NCI-H510A (cell line): ENCODE data around the gene SFN.

Experiments
- DNase-seq: peaks from one replicate; lab custom pipeline; 2025; lab: John Stamatoyannopoulos, UW

SFN gene

DNA sequence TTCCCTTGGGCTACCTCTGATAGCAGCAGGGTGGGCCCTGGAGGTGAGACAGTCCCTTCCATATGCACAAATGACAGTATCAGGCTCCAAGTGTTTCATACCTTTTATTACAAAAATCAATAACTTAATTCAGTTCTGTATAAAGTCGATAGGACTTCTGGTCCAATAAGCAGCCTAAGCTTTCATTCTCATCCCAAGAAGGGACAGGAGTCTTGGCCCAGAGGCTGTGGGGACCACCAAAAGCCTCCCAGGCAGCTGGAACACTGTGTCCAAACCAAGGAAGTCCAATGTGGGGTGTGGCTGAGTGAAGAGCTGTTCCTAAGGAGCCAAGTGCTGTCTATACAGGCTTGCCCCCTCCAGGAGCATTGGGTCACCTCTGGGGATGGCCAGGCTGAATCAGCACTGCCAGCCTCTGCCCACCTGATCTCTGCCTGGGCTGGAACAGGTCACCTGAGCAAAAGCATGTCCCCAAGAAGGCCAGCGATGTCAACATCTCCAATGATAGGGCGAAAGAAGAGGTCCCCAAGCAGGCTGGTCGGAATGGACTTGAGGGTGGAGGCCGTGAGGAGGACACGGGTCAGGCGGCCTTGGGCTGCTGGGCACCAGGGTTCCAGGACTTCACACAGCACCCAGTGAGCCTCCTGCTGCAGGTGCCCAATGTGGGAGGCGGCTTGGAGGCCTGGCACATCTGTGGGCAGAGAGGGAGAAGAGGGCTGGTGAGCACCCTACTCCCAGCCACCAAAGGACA lies 48.6 kb downstream of the SFN start:
- DNase-seq = no peak

GRCh38 chr1:26912147-26912490 lies 49.2 kb downstream of the SFN start:
- DNase-seq = no peak

DNA sequence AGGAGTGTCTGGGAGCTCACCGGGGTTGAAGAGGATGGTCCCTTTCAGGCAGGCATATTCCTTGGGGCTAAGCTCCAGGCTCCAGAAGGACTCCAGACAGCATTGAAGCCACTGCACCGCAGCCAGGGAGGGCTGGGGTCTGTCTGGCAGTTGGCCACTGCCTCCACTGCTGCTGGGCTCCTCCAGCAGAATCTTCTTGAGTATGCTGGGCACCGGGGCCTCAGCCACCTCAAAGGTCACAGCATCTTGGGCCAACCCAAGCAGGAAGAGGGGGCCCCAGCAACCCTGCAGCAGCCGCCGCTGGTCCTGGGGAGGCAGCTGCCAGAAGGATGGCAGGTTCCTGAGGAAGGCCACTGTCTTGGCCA lies 50.4 kb downstream of the SFN start:
- DNase-seq = no peak
